HEK293 (cell line): ENCODE results near the gene ACAN.

Experiments
- CTCF ChIA-PET: fragments of 350-600 bp; formaldehyde crosslinking; extraction: SDS; loops from one replicate; lab custom pipeline; 2021; ENCODE audit warnings: antibody characterized with exemption; lab: Yijun Ruan, JAX
- POLR2A ChIA-PET: fragments of 300-600 bp; formaldehyde crosslinking; extraction: SDS; loops from one replicate; lab custom pipeline; 2020; ENCODE audit warnings: antibody characterized with exemption, inconsistent platforms; lab: Yijun Ruan, JAX
- H3K27ac ChIP-seq: fragments of 200-500 bp; sonication (Bioruptor generic); 2 replicates; pipeline ENCODE4 v1.5.1; 2014; ENCODE audit warnings: low read depth, low read length, control low read depth, inconsistent platforms; ENCODE audit errors: extremely low read depth
- H3K36me3 ChIP-seq, 2 experiments: fragments of 200-500 bp in 1 of 2; sonication (Bioruptor generic) in 1 of 2; 1 replicate in 1 of 2; 2 replicates in 1 of 2; pipeline ENCODE4 v1.5.1; 2014 to 2017; ENCODE audit warnings: inconsistent platforms in 2 of 2, low read length in 2 of 2; ENCODE audit not compliant: control insufficient read depth in 2 of 2, insufficient read depth in 1 of 2
- H3K4me1 ChIP-seq: fragments of 200-500 bp; sonication (Bioruptor generic); 2 replicates; pipeline ENCODE4 v1.5.1; 2014; ENCODE audit warnings: mild to moderate bottlenecking, low read length, inconsistent platforms; ENCODE audit not compliant: control insufficient read depth, insufficient read depth
- H3K4me3 ChIP-seq: 2 replicates; pipeline ENCODE4 v1.5.1; 2011; ENCODE audit warnings: low read depth, mild to moderate bottlenecking, control low read depth, low read length, moderate library complexity
- H3K9me3 ChIP-seq: fragments of 200-500 bp; sonication (Bioruptor generic); 2 replicates; pipeline ENCODE4 v1.5.1; 2014; ENCODE audit warnings: low read depth, low read length, inconsistent platforms; ENCODE audit not compliant: control insufficient read depth, insufficient read depth
- BCL11A ChIP-seq: fragments of 450-650 bp; formaldehyde crosslinking; IDR thresholded peaks from 2 replicates; pipeline ENCODE4 v1.5.1; 2016; ENCODE audit warnings: low read depth, missing biosample characterization, missing genetic modification characterization
- HOXC10 ChIP-seq: sonication (generic); formaldehyde crosslinking; IDR thresholded peaks from 2 replicates; pipeline ENCODE4 v1.8.1; 2023; ENCODE audit warnings: mild to moderate bottlenecking, missing genetic modification reagents
- KLF7 ChIP-seq: fragments of 450-650 bp; formaldehyde crosslinking; IDR thresholded peaks from 2 replicates; pipeline ENCODE4 v1.5.1; 2016; ENCODE audit warnings: missing biosample characterization, missing genetic modification characterization, borderline replicate concordance
- PRDM1 ChIP-seq: fragments of 450-650 bp; formaldehyde crosslinking; IDR thresholded peaks from 2 replicates; pipeline ENCODE4; 2016; ENCODE audit warnings: missing biosample characterization, missing genetic modification characterization
- REPIN1 ChIP-seq: fragments of 450-650 bp; formaldehyde crosslinking; IDR thresholded peaks from 2 replicates; pipeline ENCODE4 v1.5.1; 2017; ENCODE audit warnings: missing biosample characterization, missing genetic modification characterization, low read depth
- SP2 ChIP-seq: fragments of 450-650 bp; formaldehyde crosslinking; IDR thresholded peaks from 2 replicates; pipeline ENCODE4 v1.5.1; 2016; ENCODE audit warnings: missing biosample characterization, missing genetic modification characterization
- ZBTB1 ChIP-seq: fragments of 450-650 bp; formaldehyde crosslinking; IDR thresholded peaks from 2 replicates; pipeline ENCODE4 v1.5.1; 2016; ENCODE audit warnings: missing biosample characterization, missing genetic modification characterization
- ZFP3 ChIP-seq: fragments of 450-650 bp; formaldehyde crosslinking; IDR thresholded peaks from 2 replicates; pipeline ENCODE4 v1.5.1; 2016; ENCODE audit warnings: low read depth, missing biosample characterization, missing genetic modification characterization
- ZFP41 ChIP-seq: fragments of 450-650 bp; formaldehyde crosslinking; IDR thresholded peaks from 2 replicates; pipeline ENCODE4 v1.5.1; 2016; ENCODE audit warnings: missing biosample characterization, missing genetic modification characterization, borderline replicate concordance
- ZNF211 ChIP-seq: fragments of 450-650 bp; formaldehyde crosslinking; IDR thresholded peaks from 2 replicates; pipeline ENCODE4 v1.5.1; 2016; ENCODE audit warnings: low read depth, missing biosample characterization, missing genetic modification characterization
- ZNF23 ChIP-seq: fragments of 450-650 bp; formaldehyde crosslinking; IDR thresholded peaks from 2 replicates; pipeline ENCODE4 v1.5.1; 2016; ENCODE audit warnings: missing biosample characterization, missing genetic modification characterization, borderline replicate concordance
- ZNF266 ChIP-seq: fragments of 450-650 bp; formaldehyde crosslinking; IDR thresholded peaks from 2 replicates; pipeline ENCODE4 v1.5.1; 2016; ENCODE audit warnings: missing biosample characterization, missing genetic modification characterization, low read depth
- ZNF292 ChIP-seq: fragments of 450-650 bp; formaldehyde crosslinking; IDR thresholded peaks from 2 replicates; pipeline ENCODE4 v1.5.1; 2016; ENCODE audit warnings: low read depth, missing biosample characterization, missing genetic modification characterization, borderline replicate concordance
- ZNF514 ChIP-seq: fragments of 450-650 bp; formaldehyde crosslinking; IDR thresholded peaks from 2 replicates; pipeline ENCODE4 v1.5.1; 2016; ENCODE audit warnings: missing biosample characterization, missing genetic modification characterization
- ZNF549 ChIP-seq: fragments of 450-650 bp; IDR thresholded peaks from 2 replicates; pipeline ENCODE4 v1.5.1; 2018; ENCODE audit warnings: missing biosample characterization, missing genetic modification characterization, mild to moderate bottlenecking, inconsistent platforms, moderate library complexity
- ZNF621 ChIP-seq: fragments of 450-650 bp; formaldehyde crosslinking; IDR thresholded peaks from 2 replicates; pipeline ENCODE4 v1.5.1; 2017; ENCODE audit warnings: missing biosample characterization, missing genetic modification characterization
- ZNF701 ChIP-seq: fragments of 450-650 bp; formaldehyde crosslinking; IDR thresholded peaks from 2 replicates; pipeline ENCODE4 v1.5.1; 2016; ENCODE audit warnings: missing biosample characterization, missing genetic modification characterization
- ZSCAN30 ChIP-seq: fragments of 450-650 bp; IDR thresholded peaks from 2 replicates; pipeline ENCODE4 v1.5.1; 2018; ENCODE audit warnings: missing biosample characterization, mild to moderate bottlenecking, missing genetic modification characterization, moderate library complexity
- TF ChIP-seq, protein P1 (sequence below): fragments of 450-650 bp; formaldehyde crosslinking; IDR thresholded peaks from 2 replicates; pipeline ENCODE4 v1.5.1; 2016; ENCODE audit warnings: missing biosample characterization, missing genetic modification characterization
- TF ChIP-seq, protein P2 (sequence below): fragments of 450-650 bp; IDR thresholded peaks from 2 replicates; pipeline ENCODE4 v1.5.1; 2018; ENCODE audit warnings: missing biosample characterization, missing genetic modification characterization
- TF ChIP-seq, protein P3 (sequence below): fragments of 450-650 bp; formaldehyde crosslinking; IDR thresholded peaks from 2 replicates; pipeline ENCODE4 v1.5.1; 2016; ENCODE audit warnings: missing biosample characterization, missing genetic modification characterization
- TF ChIP-seq, protein P4 (sequence below): fragments of 450-650 bp; formaldehyde crosslinking; IDR thresholded peaks from 2 replicates; pipeline ENCODE4 v1.5.1; 2016; ENCODE audit warnings: missing biosample characterization, missing genetic modification characterization
- TF ChIP-seq, protein P5 (sequence below): fragments of 450-650 bp; formaldehyde crosslinking; IDR thresholded peaks from 2 replicates; pipeline ENCODE4 v1.5.1; 2016; ENCODE audit warnings: missing biosample characterization, missing genetic modification characterization

Gene ACAN

DNA sequence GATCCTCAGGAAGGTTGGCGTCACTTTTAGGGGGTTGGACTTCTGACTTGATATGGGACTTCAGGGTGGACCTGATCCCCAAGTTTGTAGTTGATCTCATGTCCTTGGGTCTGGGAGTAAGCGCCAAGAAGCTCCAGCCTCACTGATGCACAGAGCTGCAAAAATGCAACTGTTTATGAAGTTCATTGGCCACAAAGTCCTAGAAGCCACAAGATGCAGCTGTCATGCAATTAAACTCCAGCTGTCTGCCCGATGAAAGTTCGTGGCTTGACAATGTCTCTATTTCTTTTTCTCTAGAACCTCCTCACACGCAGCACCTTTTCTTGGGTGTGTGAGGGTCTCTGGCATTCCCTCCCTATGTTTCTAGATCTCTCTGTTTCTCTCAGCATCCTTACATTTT lies 9.2 kb upstream of the ACAN start:
- Histone ChIP-seq H3K27ac (no peak overlapping the region), H3K36me3 (no peaks in the 10 kb centered on the region), H3K4me1 (no peaks in the 10 kb centered on the region), H3K4me3 (no peak overlapping the region), H3K9me3 (no peaks in the 10 kb centered on the region)
- ChIA-PET POLR2A (no interaction called here), CTCF (interaction anchor here (0.9 kb wide), 1 partner anchor 15 kb away, joined by 3 read pairs; no protein-coding TSS in a partner anchor)
- TF ChIP-seq, protein P1, sequence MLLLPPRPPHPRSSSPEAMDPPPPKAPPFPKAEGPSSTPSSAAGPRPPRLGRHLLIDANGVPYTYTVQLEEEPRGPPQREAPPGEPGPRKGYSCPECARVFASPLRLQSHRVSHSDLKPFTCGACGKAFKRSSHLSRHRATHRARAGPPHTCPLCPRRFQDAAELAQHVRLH: no peak

DNA sequence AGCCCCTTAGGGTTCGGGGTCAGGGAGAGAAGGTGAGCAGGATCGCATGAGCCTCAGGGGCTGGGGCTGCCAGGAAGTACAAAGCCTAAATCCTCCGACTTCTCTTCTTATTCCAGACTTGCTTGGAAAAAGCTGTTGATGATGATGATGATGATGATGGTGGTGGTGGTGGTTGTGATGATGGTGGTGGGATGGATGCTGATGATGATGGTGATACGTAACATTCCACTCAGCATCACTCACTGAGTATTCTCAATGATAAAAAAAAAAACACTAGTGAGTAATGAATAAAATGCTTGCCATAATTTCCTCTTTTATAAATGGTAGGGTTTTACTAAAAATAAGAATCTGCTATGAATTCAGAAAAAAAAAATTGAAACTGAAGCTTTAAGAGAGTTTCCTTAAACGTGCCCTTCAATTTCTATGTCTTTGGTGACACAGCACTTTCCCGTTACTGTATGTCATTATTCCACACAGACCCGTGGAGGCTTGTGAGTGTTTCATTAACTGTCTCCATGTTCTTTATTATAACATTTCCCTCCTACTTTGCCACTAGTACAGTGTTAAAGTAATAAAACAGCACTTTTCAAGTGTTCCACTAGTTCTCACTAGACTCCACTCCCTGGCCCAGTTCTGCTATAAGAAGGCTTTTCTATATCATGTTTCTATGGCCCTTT lies 5.4 kb upstream of the ACAN start:
- ChIA-PET POLR2A (no interaction called here), CTCF (interaction anchor here (0.6 to 1.4 kb wide), 4 partner anchors 18 to 291 kb away, joined by 3 to 4 read pairs (median 3); no protein-coding TSS in a partner anchor)
- H3K36me3 ChIP-seq: no peaks in the 10 kb centered on the region
- TF ChIP-seq, protein P2, sequence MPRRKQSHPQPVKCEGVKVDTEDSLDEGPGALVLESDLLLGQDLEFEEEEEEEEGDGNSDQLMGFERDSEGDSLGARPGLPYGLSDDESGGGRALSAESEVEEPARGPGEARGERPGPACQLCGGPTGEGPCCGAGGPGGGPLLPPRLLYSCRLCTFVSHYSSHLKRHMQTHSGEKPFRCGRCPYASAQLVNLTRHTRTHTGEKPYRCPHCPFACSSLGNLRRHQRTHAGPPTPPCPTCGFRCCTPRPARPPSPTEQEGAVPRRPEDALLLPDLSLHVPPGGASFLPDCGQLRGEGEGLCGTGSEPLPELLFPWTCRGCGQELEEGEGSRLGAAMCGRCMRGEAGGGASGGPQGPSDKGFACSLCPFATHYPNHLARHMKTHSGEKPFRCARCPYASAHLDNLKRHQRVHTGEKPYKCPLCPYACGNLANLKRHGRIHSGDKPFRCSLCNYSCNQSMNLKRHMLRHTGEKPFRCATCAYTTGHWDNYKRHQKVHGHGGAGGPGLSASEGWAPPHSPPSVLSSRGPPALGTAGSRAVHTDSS (tag by site-specific recombination): peak; percentile 53; the same call in 1 of the 2 replicates
- no peak for TF ChIP-seq ZFP41 (tag by site-specific recombination)
- H3K4me1 ChIP-seq: peaks cover 3% of the 10 kb centered on the region; the same call in 1 of the 2 replicates
- no peak overlapping the region for H3K4me3 ChIP-seq
- H3K27ac ChIP-seq: no peak overlapping the region
- H3K9me3 ChIP-seq: no peaks in the 10 kb centered on the region

DNA sequence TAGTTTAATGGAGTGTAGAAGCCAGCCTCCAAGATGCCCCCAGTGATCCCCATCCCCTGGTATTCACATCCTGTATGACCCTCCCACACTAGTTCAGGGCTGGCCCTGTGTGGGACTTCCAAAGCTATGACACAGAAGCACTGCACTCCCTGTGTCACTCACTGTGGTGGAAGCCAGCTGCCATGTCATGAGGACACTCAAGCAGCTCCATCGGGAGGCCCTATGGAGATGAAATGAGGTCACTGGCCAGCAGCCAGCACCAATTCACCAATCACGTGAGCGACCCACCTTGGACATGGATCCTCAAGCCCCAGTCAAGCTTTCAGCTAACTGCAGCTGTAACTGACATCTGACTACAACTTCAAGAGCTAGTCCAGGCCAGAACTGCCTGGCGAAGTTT lies 3.9 kb upstream of the ACAN start:
- no peak overlapping the region for H3K27ac ChIP-seq

More for the DNA sequence above, 3.9 kb upstream of the ACAN start:
- Histone ChIP-seq H3K4me1 (peaks cover 3% of the 10 kb centered on the region; the same call in 1 of the 2 replicates), H3K36me3 (no peaks in the 10 kb centered on the region), H3K9me3 (no peaks in the 10 kb centered on the region), H3K4me3 (no peak overlapping the region)
- CTCF ChIA-PET: interaction anchor here (0.6 kb wide), 1 partner anchor 8 kb away, joined by 3 read pairs; no protein-coding TSS in a partner anchor
- POLR2A ChIA-PET: no interaction called here
- TF ChIP-seq ZSCAN30 (tag by site-specific recombination): no peak
- no peak for TF ChIP-seq ZNF211 (tag by site-specific recombination)
- TF ChIP-seq ZNF266: no peak
- TF ChIP-seq, protein P3, sequence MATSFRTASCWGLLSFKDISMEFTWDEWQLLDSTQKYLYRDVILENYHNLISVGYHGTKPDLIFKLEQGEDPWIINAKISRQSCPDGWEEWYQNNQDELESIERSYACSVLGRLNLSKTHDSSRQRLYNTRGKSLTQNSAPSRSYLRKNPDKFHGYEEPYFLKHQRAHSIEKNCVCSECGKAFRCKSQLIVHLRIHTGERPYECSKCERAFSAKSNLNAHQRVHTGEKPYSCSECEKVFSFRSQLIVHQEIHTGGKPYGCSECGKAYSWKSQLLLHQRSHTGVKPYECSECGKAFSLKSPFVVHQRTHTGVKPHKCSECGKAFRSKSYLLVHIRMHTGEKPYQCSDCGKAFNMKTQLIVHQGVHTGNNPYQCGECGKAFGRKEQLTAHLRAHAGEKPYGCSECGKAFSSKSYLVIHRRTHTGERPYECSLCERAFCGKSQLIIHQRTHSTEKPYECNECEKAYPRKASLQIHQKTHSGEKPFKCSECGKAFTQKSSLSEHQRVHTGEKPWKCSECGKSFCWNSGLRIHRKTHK (tag by site-specific recombination): no peak
- TF ChIP-seq KLF7 (tag by site-specific recombination): no peak
- no peak for TF ChIP-seq ZBTB1 (tag by site-specific recombination)
- TF ChIP-seq ZFP3 (tag by site-specific recombination): no peak
- TF ChIP-seq HOXC10 (CRISPR knock-in tag): no peak
- no peak for TF ChIP-seq ZNF23
- TF ChIP-seq SP2 (tag by site-specific recombination): no peak
- TF ChIP-seq ZNF549 (tag by site-specific recombination): no peak
- TF ChIP-seq, protein P4, sequence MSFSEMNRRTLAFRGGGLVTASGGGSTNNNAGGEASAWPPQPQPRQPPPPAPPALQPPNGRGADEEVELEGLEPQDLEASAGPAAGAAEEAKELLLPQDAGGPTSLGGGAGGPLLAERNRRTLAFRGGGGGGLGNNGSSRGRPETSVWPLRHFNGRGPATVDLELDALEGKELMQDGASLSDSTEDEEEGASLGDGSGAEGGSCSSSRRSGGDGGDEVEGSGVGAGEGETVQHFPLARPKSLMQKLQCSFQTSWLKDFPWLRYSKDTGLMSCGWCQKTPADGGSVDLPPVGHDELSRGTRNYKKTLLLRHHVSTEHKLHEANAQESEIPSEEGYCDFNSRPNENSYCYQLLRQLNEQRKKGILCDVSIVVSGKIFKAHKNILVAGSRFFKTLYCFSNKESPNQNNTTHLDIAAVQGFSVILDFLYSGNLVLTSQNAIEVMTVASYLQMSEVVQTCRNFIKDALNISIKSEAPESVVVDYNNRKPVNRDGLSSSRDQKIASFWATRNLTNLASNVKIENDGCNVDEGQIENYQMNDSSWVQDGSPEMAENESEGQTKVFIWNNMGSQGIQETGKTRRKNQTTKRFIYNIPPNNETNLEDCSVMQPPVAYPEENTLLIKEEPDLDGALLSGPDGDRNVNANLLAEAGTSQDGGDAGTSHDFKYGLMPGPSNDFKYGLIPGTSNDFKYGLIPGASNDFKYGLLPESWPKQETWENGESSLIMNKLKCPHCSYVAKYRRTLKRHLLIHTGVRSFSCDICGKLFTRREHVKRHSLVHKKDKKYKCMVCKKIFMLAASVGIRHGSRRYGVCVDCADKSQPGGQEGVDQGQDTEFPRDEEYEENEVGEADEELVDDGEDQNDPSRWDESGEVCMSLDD (tag by site-specific recombination): no peak
- TF ChIP-seq PRDM1 (tag by site-specific recombination): no peak
- TF ChIP-seq ZNF701 (tag by site-specific recombination): no peak
- no peak for TF ChIP-seq ZNF514 (tag by site-specific recombination)
- no peak for TF ChIP-seq ZNF292 (tag by site-specific recombination)
- TF ChIP-seq, protein P5, sequence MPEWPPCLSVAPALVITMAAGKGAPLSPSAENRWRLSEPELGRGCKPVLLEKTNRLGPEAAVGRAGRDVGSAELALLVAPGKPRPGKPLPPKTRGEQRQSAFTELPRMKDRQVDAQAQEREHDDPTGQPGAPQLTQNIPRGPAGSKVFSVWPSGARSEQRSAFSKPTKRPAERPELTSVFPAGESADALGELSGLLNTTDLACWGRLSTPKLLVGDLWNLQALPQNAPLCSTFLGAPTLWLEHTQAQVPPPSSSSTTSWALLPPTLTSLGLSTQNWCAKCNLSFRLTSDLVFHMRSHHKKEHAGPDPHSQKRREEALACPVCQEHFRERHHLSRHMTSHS: no peak
- TF ChIP-seq ZNF621: no peak
- no peak for TF ChIP-seq BCL11A (tag by site-specific recombination)
- no peak for TF ChIP-seq REPIN1
